ENCODE data around the gene TBCD.

DNA sequence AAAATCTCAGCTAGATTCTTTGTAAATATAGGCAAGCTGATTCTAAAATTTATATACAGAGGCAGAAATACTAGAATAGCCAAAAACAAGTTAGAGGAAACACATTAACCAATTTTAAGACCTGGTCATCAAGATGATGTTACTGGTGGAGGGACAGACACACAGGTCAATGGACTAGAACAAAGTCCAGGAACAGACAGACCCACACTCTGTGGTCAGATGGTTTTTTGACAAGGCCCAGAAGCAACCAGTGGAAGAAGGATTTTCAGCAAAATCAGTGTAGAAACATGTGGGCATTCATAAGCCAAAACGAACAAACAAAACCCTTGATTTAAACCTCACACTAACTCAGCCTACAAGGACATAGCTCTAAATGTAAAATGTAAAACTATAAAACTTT is 227.9 kb downstream of the TBCD start:
- TF ChIP-seq, protein P1, sequence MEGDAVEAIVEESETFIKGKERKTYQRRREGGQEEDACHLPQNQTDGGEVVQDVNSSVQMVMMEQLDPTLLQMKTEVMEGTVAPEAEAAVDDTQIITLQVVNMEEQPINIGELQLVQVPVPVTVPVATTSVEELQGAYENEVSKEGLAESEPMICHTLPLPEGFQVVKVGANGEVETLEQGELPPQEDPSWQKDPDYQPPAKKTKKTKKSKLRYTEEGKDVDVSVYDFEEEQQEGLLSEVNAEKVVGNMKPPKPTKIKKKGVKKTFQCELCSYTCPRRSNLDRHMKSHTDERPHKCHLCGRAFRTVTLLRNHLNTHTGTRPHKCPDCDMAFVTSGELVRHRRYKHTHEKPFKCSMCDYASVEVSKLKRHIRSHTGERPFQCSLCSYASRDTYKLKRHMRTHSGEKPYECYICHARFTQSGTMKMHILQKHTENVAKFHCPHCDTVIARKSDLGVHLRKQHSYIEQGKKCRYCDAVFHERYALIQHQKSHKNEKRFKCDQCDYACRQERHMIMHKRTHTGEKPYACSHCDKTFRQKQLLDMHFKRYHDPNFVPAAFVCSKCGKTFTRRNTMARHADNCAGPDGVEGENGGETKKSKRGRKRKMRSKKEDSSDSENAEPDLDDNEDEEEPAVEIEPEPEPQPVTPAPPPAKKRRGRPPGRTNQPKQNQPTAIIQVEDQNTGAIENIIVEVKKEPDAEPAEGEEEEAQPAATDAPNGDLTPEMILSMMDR (IDR thresholded peaks at IDR 0.05): no peak
- TF ChIP-seq POLR2A (IDR thresholded peaks at IDR 0.05): no peak
